Nephron progenitor cell (in vitro differentiated cells): ENCODE measurements around the gene UTP4.

Source experiments
- DNase-seq: peaks from one replicate; pipeline ENCODE4 v3.0.0; 2021
- H3K27ac Mint-ChIP-seq: 2 replicates; pipeline ENCODE4 v1.8.0; 2021; ENCODE audit warnings: mild to moderate bottlenecking, moderate library complexity, mixed read lengths
- H3K27me3 Mint-ChIP-seq: 2 replicates; pipeline ENCODE4 v1.8.0; 2021; ENCODE audit warnings: mild to moderate bottlenecking, low read depth, mixed read lengths; ENCODE audit not compliant: poor library complexity
- H3K36me3 Mint-ChIP-seq: 2 replicates; pipeline ENCODE4 v1.8.0; 2021; ENCODE audit warnings: low read depth, mixed read lengths
- H3K4me1 Mint-ChIP-seq: 2 replicates; pipeline ENCODE4 v1.8.0; 2021; ENCODE audit warnings: mixed read lengths
- H3K4me3 Mint-ChIP-seq: 2 replicates; pipeline ENCODE4 v1.8.0; 2021; ENCODE audit warnings: mild to moderate bottlenecking, moderate library complexity, mixed read lengths
- H3K9me3 Mint-ChIP-seq: 2 replicates; pipeline ENCODE4 v1.8.0; 2021; ENCODE audit warnings: mild to moderate bottlenecking, moderate library complexity, mixed read lengths
- TF ChIP-seq, protein P1 (sequence below): fragments of 200-600 bp; sonication (generic); IDR thresholded peaks from 2 replicates; pipeline ENCODE4 v1.5.0; 2021; ENCODE audit warnings: antibody characterized with exemption

The UTP4 gene

DNA sequence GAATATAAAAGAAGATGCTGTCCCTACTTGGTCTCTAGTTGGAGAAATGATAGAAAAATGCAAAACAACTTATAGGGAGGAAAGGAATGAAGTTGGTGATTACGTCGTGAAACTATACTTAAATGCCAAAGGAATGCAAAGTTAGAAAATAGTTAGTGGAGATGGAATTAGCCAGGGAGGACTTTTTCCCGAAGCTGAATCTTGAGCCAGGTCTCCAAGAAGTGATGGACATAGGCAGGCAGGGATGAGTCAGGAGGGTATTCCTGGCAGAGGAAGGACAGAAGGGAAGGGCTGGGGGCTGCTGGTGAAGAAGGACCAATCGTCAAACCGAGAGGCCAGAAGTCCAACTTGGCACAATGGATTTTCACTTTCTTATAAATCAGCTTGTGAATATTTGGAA is 56.3 kb downstream of the UTP4 start:
- H3K9me3 Mint-ChIP-seq = no peaks in the 10 kb centered on the region
- peak overlapping the region; percentile 7 for H3K27ac Mint-ChIP-seq
- no peaks in the 10 kb centered on the region for H3K27me3 Mint-ChIP-seq
- TF ChIP-seq, protein P1, sequence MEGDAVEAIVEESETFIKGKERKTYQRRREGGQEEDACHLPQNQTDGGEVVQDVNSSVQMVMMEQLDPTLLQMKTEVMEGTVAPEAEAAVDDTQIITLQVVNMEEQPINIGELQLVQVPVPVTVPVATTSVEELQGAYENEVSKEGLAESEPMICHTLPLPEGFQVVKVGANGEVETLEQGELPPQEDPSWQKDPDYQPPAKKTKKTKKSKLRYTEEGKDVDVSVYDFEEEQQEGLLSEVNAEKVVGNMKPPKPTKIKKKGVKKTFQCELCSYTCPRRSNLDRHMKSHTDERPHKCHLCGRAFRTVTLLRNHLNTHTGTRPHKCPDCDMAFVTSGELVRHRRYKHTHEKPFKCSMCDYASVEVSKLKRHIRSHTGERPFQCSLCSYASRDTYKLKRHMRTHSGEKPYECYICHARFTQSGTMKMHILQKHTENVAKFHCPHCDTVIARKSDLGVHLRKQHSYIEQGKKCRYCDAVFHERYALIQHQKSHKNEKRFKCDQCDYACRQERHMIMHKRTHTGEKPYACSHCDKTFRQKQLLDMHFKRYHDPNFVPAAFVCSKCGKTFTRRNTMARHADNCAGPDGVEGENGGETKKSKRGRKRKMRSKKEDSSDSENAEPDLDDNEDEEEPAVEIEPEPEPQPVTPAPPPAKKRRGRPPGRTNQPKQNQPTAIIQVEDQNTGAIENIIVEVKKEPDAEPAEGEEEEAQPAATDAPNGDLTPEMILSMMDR = no peak
- H3K4me1 Mint-ChIP-seq = peaks cover 32% of the 10 kb centered on the region
- peaks cover 12% of the 10 kb centered on the region for H3K36me3 Mint-ChIP-seq
- H3K4me3 Mint-ChIP-seq = peak overlapping the region; percentile 91
- no peak for DNase-seq

GRCh38 chr16:69190046-69190588 is 57.7 kb downstream of the UTP4 start:
- no peak for DNase-seq
- Mint-ChIP-seq H3K4me3 (no peak overlapping the region), H3K27ac (no peak overlapping the region), H3K27me3 (no peaks in the 10 kb centered on the region), H3K4me1 (peaks cover 32% of the 10 kb centered on the region), H3K9me3 (no peaks in the 10 kb centered on the region), H3K36me3 (peaks cover 12% of the 10 kb centered on the region)
- TF ChIP-seq, protein P1 = no peak

DNA sequence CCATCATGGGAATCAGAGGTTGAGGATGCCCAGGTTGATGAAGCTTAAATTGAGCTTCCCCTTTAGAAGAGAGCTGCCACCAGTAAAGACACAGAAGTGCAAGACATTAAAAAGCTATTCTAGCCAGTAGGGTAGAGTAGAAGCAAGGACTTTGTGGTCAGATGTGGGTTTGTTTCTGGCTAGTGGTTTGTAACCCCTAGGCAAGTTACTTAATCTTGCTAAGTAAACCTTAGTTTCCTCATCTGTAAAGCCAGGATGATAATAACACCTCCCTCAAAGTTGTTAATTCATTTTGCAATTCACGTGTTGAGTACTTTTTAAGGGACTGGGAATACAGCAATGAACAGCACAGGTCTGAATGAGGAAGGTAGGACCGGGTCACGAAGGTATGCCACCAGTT is 58.1 kb downstream of the UTP4 start:
- H3K27me3 Mint-ChIP-seq = no peaks in the 10 kb centered on the region
- H3K9me3 Mint-ChIP-seq = no peaks in the 10 kb centered on the region
- peaks cover 32% of the 10 kb centered on the region for H3K4me1 Mint-ChIP-seq
- no peak overlapping the region for H3K4me3 Mint-ChIP-seq
- H3K36me3 Mint-ChIP-seq = peaks cover 12% of the 10 kb centered on the region
- TF ChIP-seq, protein P1 = no peak
- no peak overlapping the region for H3K27ac Mint-ChIP-seq
- DNase-seq = no peak

DNA sequence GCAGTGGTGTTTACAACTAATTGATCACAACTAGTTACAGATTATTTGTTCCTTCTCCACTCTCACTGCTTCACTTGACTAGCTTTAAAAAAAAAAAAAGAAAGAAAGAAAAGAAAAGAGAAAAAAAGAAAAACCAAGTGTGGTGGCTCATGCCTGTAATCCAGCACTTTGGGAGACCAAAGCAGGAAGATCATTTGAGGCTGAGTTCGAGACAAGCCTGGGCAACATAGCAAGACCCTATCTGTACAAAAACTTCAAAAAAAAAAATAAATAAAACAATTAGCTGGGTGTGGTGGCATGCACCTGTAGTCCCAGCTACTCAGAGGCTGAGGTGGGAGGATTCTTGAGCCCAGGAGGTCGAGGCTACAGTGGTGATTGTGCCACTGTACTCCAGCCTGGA is 58.7 kb downstream of the UTP4 start:
- Mint-ChIP-seq H3K27me3 (no peaks in the 10 kb centered on the region), H3K27ac (no peak overlapping the region), H3K9me3 (no peaks in the 10 kb centered on the region), H3K36me3 (peaks cover 12% of the 10 kb centered on the region), H3K4me1 (peaks cover 32% of the 10 kb centered on the region), H3K4me3 (no peak overlapping the region)
- TF ChIP-seq, protein P1 = no peak
- DNase-seq = no peak

- Mint-ChIP-seq H3K4me3 (no peak overlapping the region), H3K9me3 (no peaks in the 10 kb centered on the region), H3K4me1 (peaks cover 14% of the 10 kb centered on the region), H3K27ac (no peak overlapping the region), H3K27me3 (no peaks in the 10 kb centered on the region), H3K36me3 (peaks cover 12% of the 10 kb centered on the region)
- TF ChIP-seq, protein P1 = no peak
- DNase-seq = no peak
Measured at GRCh38 chr16:69193855-69194254, 61.4 kb downstream of the UTP4 start.

GRCh38 chr16:69194488-69194887 is 62.0 kb downstream of the UTP4 start:
- no peak for DNase-seq
- H3K4me1 Mint-ChIP-seq = peaks cover 8% of the 10 kb centered on the region
- no peak overlapping the region for H3K4me3 Mint-ChIP-seq
- H3K27me3 Mint-ChIP-seq = no peaks in the 10 kb centered on the region
- TF ChIP-seq, protein P1 = no peak
- no peak overlapping the region for H3K27ac Mint-ChIP-seq
- no peaks in the 10 kb centered on the region for H3K9me3 Mint-ChIP-seq
- H3K36me3 Mint-ChIP-seq = peaks cover 12% of the 10 kb centered on the region
